Measurements from ENCODE around the gene ERAP2.

DNA sequence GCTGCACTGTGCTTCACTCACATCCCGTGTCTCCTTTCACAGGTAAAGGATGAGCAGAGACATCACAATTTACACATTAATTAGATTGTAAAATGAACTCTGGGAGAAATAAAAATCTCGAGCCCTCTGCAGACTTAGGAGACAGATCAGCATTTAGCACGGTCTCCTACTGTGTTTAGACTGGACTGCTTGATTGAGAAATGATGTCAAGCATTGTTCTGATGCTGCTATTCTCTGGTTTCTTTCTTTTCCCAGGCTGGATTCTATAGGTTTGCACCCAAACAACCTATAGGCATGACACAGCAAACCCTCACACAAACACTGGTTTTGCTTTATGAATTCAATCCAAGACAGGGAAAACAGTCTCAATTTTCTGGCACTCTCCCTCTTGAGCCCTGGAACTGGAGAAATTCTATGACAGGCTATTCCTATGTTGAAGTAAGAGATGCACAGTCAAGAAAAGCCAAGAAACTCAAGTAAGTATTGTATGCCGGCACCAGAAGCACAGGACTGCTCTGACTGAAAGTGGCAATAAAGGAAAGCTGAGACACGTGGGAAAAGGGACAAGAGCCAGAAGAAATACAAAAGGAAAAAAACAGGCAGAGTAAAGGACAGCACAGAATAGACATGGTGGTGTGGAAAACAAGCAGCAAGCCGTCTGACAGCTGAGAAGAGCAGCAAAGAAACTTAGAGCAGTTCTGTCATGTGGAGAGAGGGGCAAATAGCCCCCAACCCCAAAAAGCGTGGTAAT lies 24.8 kb upstream of the ERAP2 start:
- no peak for TF ChIP-seq POLR2A (IDR thresholded peaks at IDR 0.05)
- TF ChIP-seq, protein P1, sequence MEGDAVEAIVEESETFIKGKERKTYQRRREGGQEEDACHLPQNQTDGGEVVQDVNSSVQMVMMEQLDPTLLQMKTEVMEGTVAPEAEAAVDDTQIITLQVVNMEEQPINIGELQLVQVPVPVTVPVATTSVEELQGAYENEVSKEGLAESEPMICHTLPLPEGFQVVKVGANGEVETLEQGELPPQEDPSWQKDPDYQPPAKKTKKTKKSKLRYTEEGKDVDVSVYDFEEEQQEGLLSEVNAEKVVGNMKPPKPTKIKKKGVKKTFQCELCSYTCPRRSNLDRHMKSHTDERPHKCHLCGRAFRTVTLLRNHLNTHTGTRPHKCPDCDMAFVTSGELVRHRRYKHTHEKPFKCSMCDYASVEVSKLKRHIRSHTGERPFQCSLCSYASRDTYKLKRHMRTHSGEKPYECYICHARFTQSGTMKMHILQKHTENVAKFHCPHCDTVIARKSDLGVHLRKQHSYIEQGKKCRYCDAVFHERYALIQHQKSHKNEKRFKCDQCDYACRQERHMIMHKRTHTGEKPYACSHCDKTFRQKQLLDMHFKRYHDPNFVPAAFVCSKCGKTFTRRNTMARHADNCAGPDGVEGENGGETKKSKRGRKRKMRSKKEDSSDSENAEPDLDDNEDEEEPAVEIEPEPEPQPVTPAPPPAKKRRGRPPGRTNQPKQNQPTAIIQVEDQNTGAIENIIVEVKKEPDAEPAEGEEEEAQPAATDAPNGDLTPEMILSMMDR (IDR thresholded peaks at IDR 0.05), result no peak

All from heart left ventricle (tissue), 13 donors.